Measurements from ENCODE around the gene EXOC6B.

Gene EXOC6B

GRCh38 chr2:72828840-72829507 is 3.1 kb upstream of the EXOC6B start:
- DNase-seq (ENCODE audit: low read depth), result no peak

GRCh38 chr2:72827966-72828646 is 2.3 kb upstream of the EXOC6B start:
- DNase-seq (ENCODE audit: low read depth), result no peak

- DNase-seq (ENCODE audit: low read depth), result no peak
These were observed 1.7 kb upstream of the EXOC6B start for GRCh38 chr2:72827487-72827886.

GRCh38 chr2:72826156-72826477 is 284 bp upstream of the EXOC6B start:
- no peak for DNase-seq (ENCODE audit: low read depth)

GRCh38 chr2:72824224-72824842 is 1.5 kb downstream of the EXOC6B start:
- peak; percentile 40 for DNase-seq (ENCODE audit: low read depth)

- DNase-seq (ENCODE audit: low read depth), result no peak
These were observed 3.0 kb downstream of the EXOC6B start for GRCh38 chr2:72822794-72823193.

- no peak for DNase-seq (ENCODE audit: low read depth)
These were observed 3.9 kb downstream of the EXOC6B start for GRCh38 chr2:72821983-72822382.

GRCh38 chr2:72821118-72821517 is 4.7 kb downstream of the EXOC6B start:
- no peak for DNase-seq (ENCODE audit: low read depth)

- DNase-seq (ENCODE audit: low read depth), result no peak
These were observed 6.3 kb downstream of the EXOC6B start for GRCh38 chr2:72819501-72819900.

GRCh38 chr2:72815655-72816278 is 10.1 kb downstream of the EXOC6B start:
- no peak for DNase-seq (ENCODE audit: low read depth)

GRCh38 chr2:72813841-72814240 is 12.0 kb downstream of the EXOC6B start:
- no peak for DNase-seq (ENCODE audit: low read depth)

GRCh38 chr2:72810165-72810564 is 15.7 kb downstream of the EXOC6B start:
- no peak for DNase-seq (ENCODE audit: low read depth)

- no peak for DNase-seq (ENCODE audit: low read depth)
These were observed 16.7 kb downstream of the EXOC6B start for GRCh38 chr2:72809095-72809494.

GRCh38 chr2:72806280-72806945 is 19.4 kb downstream of the EXOC6B start:
- DNase-seq (ENCODE audit: low read depth), result no peak

GRCh38 chr2:72803626-72804320 is 22.1 kb downstream of the EXOC6B start:
- DNase-seq (ENCODE audit: low read depth), result no peak

- DNase-seq (ENCODE audit: low read depth), result no peak
These were observed 22.7 kb downstream of the EXOC6B start for GRCh38 chr2:72803151-72803550.

GRCh38 chr2:72800492-72800891 is 25.3 kb downstream of the EXOC6B start:
- DNase-seq (ENCODE audit: low read depth), result no peak

GRCh38 chr2:72797740-72798139 is 28.1 kb downstream of the EXOC6B start:
- no peak for DNase-seq (ENCODE audit: low read depth)

GRCh38 chr2:72796766-72797165 is 29.1 kb downstream of the EXOC6B start:
- no peak for DNase-seq (ENCODE audit: low read depth)

GRCh38 chr2:72794572-72794971 is 31.3 kb downstream of the EXOC6B start:
- no peak for DNase-seq (ENCODE audit: low read depth)

- peak; percentile 13 for DNase-seq (ENCODE audit: low read depth)
These were observed 31.9 kb downstream of the EXOC6B start for GRCh38 chr2:72793798-72794440.

All from fibroblast of the conjunctiva (primary cell).